Gastroesophageal sphincter (tissue), 3 donors: Measurements from ENCODE around the gene HEXA.
"Not testable (repeated sequence)": the region's sequence is repeated elsewhere in the genome, so short reads cannot be mapped to it uniquely, and the experiment has no call there.

Source experiments
- CTCF ChIP-seq, 4 experiments: fragments of 200-600 bp in 2 of 4; fragments of 450-650 bp in 2 of 4; sonication (generic) in 1 of 4; IDR thresholded peaks; one replicate each; pipeline ENCODE4 v1.5.1; 2017 to 2019; ENCODE audit warnings: antibody characterized with exemption in 4 of 4, mild to moderate bottlenecking in 2 of 4, moderate library complexity in 2 of 4
- EP300 ChIP-seq: sonication (generic); formaldehyde crosslinking; IDR thresholded peaks from one replicate; pipeline ENCODE4 v1.6.1; 2017; ENCODE audit warnings: antibody characterized with exemption, mild to moderate bottlenecking
- POLR2A ChIP-seq, 2 donors: fragments of 450-650 bp; IDR thresholded peaks; one replicate each; pipeline ENCODE4 v1.6.1; 2017; ENCODE audit warnings: antibody characterized with exemption in 2 of 2, mild to moderate bottlenecking in 2 of 2, moderate library complexity in 1 of 2

GRCh38 chr15:72419768-72420167, 44.0 kb upstream of the HEXA start:
- not testable (repeated sequence) for TF ChIP-seq CTCF (IDR thresholded peaks at IDR 0.05); EP300; POLR2A (IDR thresholded peaks at IDR 0.05)
